Endometrial microvascular endothelial cells (primary cell): ENCODE results near the gene KDM1A. TPM values are rescaled to one million over a fixed set of nuclear protein-coding genes. Genes with fewer than 3 reads are reported as not detected.
"Not testable (repeated sequence)": the region's sequence is repeated elsewhere in the genome, so short reads cannot be mapped to it uniquely, and the experiment has no call there.

Experiments
- in situ Hi-C: cut with HindIII; loops from 2 replicates; pipeline ENCODE4 v1.10.0; 2017; ENCODE audit warnings: low sequenced_read_pairs, low pct_unique_long_range_greater_than_20kb; ENCODE audit errors: inconsistent ontology term
- total RNA-seq: library from RNA; depleted of rRNA; stranded (reverse); fragments of >200 nt; gene quantifications from one replicate; pipeline ENCODE4 v1.2.3, GENCODE V29; 2015; ENCODE audit errors: inconsistent ontology term

KDM1A gene
- total RNA-seq, 1 donor from 2014 or later: 114 TPM

- in situ Hi-C loops: no loop called here
Observed at GRCh38 chr1:23007106-23007505, 12.2 kb upstream of the KDM1A start.

GRCh38 chr1:23008901-23009300 is 10.4 kb upstream of the KDM1A start:
- in situ Hi-C loops: no loop called here

GRCh38 chr1:23010025-23010424 is 9.2 kb upstream of the KDM1A start:
- in situ Hi-C loops: not testable (repeated sequence)

GRCh38 chr1:23013657-23014056 is 5.6 kb upstream of the KDM1A start:
- in situ Hi-C loops: no loop called here

GRCh38 chr1:23018661-23019093 is 591 bp upstream of the KDM1A start:
- in situ Hi-C loops: no loop called here

- in situ Hi-C loops: no loop called here
Observed at GRCh38 chr1:23019863-23020625, 776 bp downstream of the KDM1A start.

- in situ Hi-C loops: no loop called here
Observed at GRCh38 chr1:23020706-23021405, 1.6 kb downstream of the KDM1A start.

GRCh38 chr1:23021834-23022233 is 2.6 kb downstream of the KDM1A start:
- in situ Hi-C loops: no loop called here

GRCh38 chr1:23023174-23023845 is 4.0 kb downstream of the KDM1A start:
- in situ Hi-C loops: no loop called here

- in situ Hi-C loops: no loop called here
Observed at GRCh38 chr1:23026568-23026967, 7.3 kb downstream of the KDM1A start.

- in situ Hi-C loops: no loop called here
Observed at GRCh38 chr1:23027352-23027907, 8.2 kb downstream of the KDM1A start.

- in situ Hi-C loops: no loop called here
Observed at GRCh38 chr1:23029337-23029736, 10.1 kb downstream of the KDM1A start.

- in situ Hi-C loops: no loop called here
Observed at GRCh38 chr1:23035823-23036452, 16.7 kb downstream of the KDM1A start.

GRCh38 chr1:23037081-23037740 is 17.9 kb downstream of the KDM1A start:
- in situ Hi-C loops: no loop called here

GRCh38 chr1:23039308-23039826 is 20.1 kb downstream of the KDM1A start:
- in situ Hi-C loops: no loop called here

- in situ Hi-C loops: no loop called here
Observed at GRCh38 chr1:23040509-23040908, 21.2 kb downstream of the KDM1A start.

GRCh38 chr1:23044035-23044434 is 24.8 kb downstream of the KDM1A start:
- in situ Hi-C loops: no loop called here

- in situ Hi-C loops: no loop called here
Observed at GRCh38 chr1:23050201-23050600, 30.9 kb downstream of the KDM1A start.
